ENCODE data around the gene DDOST. TPM values are rescaled to one million over a fixed set of nuclear protein-coding genes. Genes with fewer than 3 reads are reported as not detected.

Gene DDOST
- total and polyA plus RNA-seq, 4 donors = 124 to 205 (median 155) TPM

DNA sequence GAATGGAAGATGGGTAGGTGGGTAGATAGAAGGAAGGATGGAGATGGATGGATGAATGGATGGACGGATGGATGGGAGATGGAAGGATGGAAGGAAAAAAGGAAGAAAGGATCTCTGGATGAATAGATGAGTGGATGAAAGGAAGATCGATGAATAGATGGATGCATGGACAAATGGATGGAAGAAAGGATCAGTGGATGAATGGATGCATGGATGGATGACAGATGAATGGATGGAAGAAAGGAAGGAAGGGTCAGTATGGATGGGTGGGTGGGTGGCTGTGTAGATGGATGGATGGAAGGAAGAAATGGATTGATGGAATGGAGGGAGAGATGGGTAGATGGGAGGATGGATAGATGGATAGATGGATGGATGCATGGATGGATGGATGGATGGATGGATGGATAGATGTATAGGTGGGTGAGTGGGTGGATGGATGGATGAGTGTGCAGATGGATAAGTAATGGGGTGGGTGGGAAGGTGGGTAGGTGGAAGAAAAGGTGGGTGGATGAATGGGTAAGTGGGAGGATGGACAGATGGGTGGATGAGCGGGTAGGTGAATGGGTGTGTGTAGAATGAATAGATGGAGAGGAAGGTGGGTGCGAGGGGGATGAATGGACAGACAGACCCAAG lies 42.1 kb upstream of the DDOST start:
- H3K36me3 ChIP-seq (ENCODE audit: control insufficient read depth, insufficient read depth, low read length) = peaks cover 34% of the 10 kb centered on the region
- peaks cover 8% of the 10 kb centered on the region for H3K4me1 ChIP-seq (ENCODE audit: control insufficient read depth, insufficient read depth, low read length)
- H3K4me3 ChIP-seq (ENCODE audit: low read depth, low read length) = no peak overlapping the region
- WGBS (ENCODE audit: insufficient coverage) = 83% methylated on average over 3 of the region's 4 CpGs
- H3K27me3 ChIP-seq (ENCODE audit: control insufficient read depth, insufficient read depth, low read length) = no peaks in the 10 kb centered on the region
- DNase-seq (ENCODE audit: low read depth in 4 of 6, low spot score in 6 of 6) = no peak
- no peaks in the 10 kb centered on the region for H3K9me3 ChIP-seq (ENCODE audit: control insufficient read depth, insufficient read depth, low read length)
- H3K27ac ChIP-seq (ENCODE audit: low read depth, low read length) = no peak overlapping the region

DNA sequence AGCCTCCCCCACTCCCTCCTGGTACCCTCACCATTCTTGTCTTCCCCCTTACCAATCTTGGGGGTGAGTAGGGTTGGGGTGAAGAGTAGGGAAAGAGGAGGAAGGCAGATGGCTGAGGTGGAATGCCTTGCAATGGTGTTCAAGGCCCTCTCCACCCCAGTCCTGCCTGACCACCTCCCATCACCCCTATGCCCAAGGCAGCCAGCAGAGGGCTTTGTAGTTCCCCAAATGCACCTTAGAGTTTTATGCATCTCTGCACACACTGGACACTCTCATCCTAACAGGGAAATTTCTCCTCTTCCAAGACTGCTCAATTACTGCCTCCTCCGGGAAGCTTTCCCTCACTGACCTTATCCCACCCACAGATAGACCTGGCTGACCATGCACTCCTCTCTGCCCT lies 41.2 kb upstream of the DDOST start:
- WGBS (ENCODE audit: insufficient coverage) = 100% methylated on average over 1 of the region's 1 CpG
- Histone ChIP-seq H3K4me1 (ENCODE audit: control insufficient read depth, insufficient read depth, low read length) (peaks cover 15% of the 10 kb centered on the region), H3K27ac (ENCODE audit: low read depth, low read length) (no peak overlapping the region), H3K36me3 (ENCODE audit: control insufficient read depth, insufficient read depth, low read length) (peaks cover 40% of the 10 kb centered on the region), H3K9me3 (ENCODE audit: control insufficient read depth, insufficient read depth, low read length) (no peaks in the 10 kb centered on the region), H3K27me3 (ENCODE audit: control insufficient read depth, insufficient read depth, low read length) (no peaks in the 10 kb centered on the region), H3K4me3 (ENCODE audit: low read depth, low read length) (no peak overlapping the region)
- DNase-seq (ENCODE audit: low read depth in 4 of 6, low spot score in 6 of 6) = no peak

DNA sequence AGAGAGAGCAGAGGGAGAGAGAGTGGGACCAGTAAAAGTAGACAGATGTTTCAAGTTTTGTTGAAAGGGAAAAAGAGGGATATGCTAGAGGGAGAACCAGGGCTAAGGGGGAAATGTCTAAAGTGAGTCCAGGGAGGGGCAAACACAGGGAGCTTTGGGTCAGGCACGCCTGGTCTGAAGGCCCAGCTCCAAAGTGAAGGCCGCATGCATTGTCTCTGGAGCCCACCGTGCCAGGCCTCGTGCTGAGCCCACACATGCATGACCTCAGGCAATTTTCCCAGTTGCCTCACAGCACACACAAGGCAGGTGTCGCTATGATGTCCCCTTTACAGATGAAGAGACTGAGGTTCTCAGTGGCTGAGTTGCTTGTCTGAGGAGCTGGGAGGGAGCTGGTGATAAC lies 40.7 kb upstream of the DDOST start:
- Histone ChIP-seq H3K4me1 (ENCODE audit: control insufficient read depth, insufficient read depth, low read length) (peaks cover 21% of the 10 kb centered on the region), H3K27ac (ENCODE audit: low read depth, low read length) (no peak overlapping the region), H3K36me3 (ENCODE audit: control insufficient read depth, insufficient read depth, low read length) (peaks cover 40% of the 10 kb centered on the region), H3K27me3 (ENCODE audit: control insufficient read depth, insufficient read depth, low read length) (no peaks in the 10 kb centered on the region), H3K4me3 (ENCODE audit: low read depth, low read length) (no peak overlapping the region), H3K9me3 (ENCODE audit: control insufficient read depth, insufficient read depth, low read length) (no peaks in the 10 kb centered on the region)
- no peak for DNase-seq (ENCODE audit: low read depth in 4 of 6, low spot score in 6 of 6)
- WGBS (ENCODE audit: insufficient coverage) = 91% methylated on average over 5 of the region's 5 CpGs

DNA sequence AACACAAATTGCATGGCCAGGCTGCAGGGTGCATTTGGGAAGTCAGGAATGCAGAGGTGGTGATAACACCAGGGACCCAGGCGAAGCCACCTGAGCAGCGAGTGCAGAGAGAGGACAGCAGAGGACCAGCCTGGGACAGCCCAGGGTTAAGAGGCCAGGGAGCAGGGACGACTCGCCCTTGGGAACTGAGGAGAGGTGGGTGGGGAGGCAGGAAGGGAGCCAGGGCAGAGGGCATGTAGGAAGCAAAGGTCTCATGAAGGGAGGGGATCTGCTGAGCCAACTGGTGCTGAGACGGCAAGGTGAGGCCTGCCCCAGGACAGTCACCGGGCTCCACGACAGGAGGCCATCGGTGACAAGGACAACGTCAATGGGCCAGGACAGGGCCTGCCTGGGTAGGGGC lies 40.3 kb upstream of the DDOST start:
- Histone ChIP-seq H3K27me3 (ENCODE audit: control insufficient read depth, insufficient read depth, low read length) (no peaks in the 10 kb centered on the region), H3K9me3 (ENCODE audit: control insufficient read depth, insufficient read depth, low read length) (no peaks in the 10 kb centered on the region), H3K4me1 (ENCODE audit: control insufficient read depth, insufficient read depth, low read length) (peaks cover 25% of the 10 kb centered on the region), H3K36me3 (ENCODE audit: control insufficient read depth, insufficient read depth, low read length) (peaks cover 40% of the 10 kb centered on the region), H3K27ac (ENCODE audit: low read depth, low read length) (no peak overlapping the region), H3K4me3 (ENCODE audit: low read depth, low read length) (no peak overlapping the region)
- WGBS (ENCODE audit: insufficient coverage) = 86% methylated on average over 9 of the region's 9 CpGs
- DNase-seq (ENCODE audit: low read depth in 4 of 6, low spot score in 6 of 6) = no peak

DNA sequence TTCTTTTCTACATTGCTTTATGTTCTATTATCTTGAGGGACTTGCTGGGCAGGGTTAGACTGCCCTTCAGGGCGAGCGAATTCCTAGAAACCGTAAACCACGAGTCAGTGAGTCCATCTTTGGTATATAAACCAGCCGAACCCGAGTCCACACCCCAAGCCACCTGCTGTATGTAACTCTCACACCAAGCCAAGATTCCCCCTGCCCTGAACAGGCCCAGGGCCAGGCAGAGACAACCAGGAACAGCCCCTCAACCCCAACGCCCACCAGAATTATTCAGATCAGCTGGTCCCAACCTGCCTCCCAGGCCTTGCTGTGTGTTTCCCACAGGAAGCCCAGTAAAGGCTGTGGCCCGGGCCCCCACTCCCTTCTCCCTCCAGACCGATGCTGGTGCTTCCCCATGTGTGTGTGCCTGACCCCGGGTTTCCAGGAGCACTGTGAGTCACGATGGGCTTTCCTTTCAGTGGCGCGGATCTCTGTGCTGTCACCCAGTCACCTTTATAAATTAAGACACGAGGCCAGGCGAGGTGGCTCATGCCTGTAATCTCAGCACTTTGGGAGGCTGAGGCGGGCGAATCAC lies 39.6 kb upstream of the DDOST start:
- Histone ChIP-seq H3K9me3 (ENCODE audit: control insufficient read depth, insufficient read depth, low read length) (no peaks in the 10 kb centered on the region), H3K27ac (ENCODE audit: low read depth, low read length) (no peak overlapping the region), H3K4me3 (ENCODE audit: low read depth, low read length) (no peak overlapping the region), H3K36me3 (ENCODE audit: control insufficient read depth, insufficient read depth, low read length) (peaks cover 40% of the 10 kb centered on the region), H3K4me1 (ENCODE audit: control insufficient read depth, insufficient read depth, low read length) (peaks cover 32% of the 10 kb centered on the region), H3K27me3 (ENCODE audit: control insufficient read depth, insufficient read depth, low read length) (no peaks in the 10 kb centered on the region)
- DNase-seq (ENCODE audit: low read depth in 4 of 6, low spot score in 6 of 6) = no peak
- WGBS (ENCODE audit: insufficient coverage) = 87% methylated on average over 14 of the region's 17 CpGs

DNA sequence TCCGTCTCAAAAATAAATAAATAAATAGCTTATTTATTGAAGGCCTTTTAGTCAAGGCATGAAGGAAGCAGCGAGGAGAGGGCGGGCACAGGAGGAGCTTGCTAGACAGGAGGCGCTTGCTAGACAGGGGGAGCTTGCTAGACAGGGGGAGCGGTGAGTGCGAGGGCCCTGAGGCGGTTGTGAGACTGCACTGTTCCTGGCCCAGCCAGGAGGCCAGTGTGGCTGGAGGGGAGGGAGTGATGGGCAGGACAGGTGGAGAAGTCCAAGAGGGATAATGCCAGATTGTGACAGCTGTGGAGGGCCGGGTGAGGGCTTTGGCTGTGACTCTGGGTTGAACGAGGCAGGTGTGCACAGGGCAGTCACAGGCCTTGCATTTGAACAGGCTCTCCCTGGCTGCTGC lies 38.4 kb upstream of the DDOST start:
- Histone ChIP-seq H3K9me3 (ENCODE audit: control insufficient read depth, insufficient read depth, low read length) (no peaks in the 10 kb centered on the region), H3K4me3 (ENCODE audit: low read depth, low read length) (no peak overlapping the region), H3K4me1 (ENCODE audit: control insufficient read depth, insufficient read depth, low read length) (peaks cover 24% of the 10 kb centered on the region), H3K27me3 (ENCODE audit: control insufficient read depth, insufficient read depth, low read length) (no peaks in the 10 kb centered on the region), H3K27ac (ENCODE audit: low read depth, low read length) (no peak overlapping the region), H3K36me3 (ENCODE audit: control insufficient read depth, insufficient read depth, low read length) (peaks cover 36% of the 10 kb centered on the region)
- DNase-seq (ENCODE audit: low read depth in 4 of 6, low spot score in 6 of 6) = no peak
- 82% methylated on average over 8 of the region's 9 CpGs for WGBS (ENCODE audit: insufficient coverage)

DNA sequence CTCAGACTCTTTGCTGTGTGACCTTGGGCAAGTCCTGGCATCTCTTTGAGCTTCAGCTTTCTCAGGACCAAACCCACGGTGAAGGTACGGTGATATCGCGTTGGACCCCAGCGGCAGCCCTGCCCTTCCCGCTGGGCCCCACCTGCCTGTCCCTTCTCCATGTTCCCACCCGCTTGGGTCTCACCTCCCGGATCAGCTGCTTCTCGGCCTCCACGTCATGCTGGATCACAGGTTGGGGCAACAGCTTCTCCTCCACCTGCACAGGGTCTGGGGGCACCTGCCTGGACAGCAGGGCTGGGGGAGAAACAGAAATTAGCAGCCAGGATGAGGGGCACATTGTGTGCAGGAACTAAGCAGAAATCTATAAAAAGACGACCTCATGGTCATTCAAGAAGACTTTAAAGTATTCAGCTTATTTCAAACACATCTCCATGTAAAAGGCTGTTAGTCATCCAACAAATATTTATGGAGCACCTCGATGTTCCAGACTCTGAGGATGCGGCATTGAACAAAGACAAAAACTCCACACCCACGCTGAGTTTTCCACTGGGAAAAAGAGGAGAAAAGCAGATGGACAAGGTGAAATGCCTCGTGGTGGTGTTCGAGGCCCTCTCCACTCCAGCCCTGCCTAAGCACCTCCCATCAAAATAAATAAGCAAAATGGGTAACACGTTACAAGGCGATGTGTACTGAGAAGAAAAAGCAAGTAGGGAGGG lies 37.2 kb upstream of the DDOST start:
- Histone ChIP-seq H3K9me3 (ENCODE audit: control insufficient read depth, insufficient read depth, low read length) (no peaks in the 10 kb centered on the region), H3K4me3 (ENCODE audit: low read depth, low read length) (no peak overlapping the region), H3K4me1 (ENCODE audit: control insufficient read depth, insufficient read depth, low read length) (peaks cover 24% of the 10 kb centered on the region), H3K27ac (ENCODE audit: low read depth, low read length) (no peak overlapping the region), H3K36me3 (ENCODE audit: control insufficient read depth, insufficient read depth, low read length) (peaks cover 26% of the 10 kb centered on the region), H3K27me3 (ENCODE audit: control insufficient read depth, insufficient read depth, low read length) (no peaks in the 10 kb centered on the region)
- WGBS (ENCODE audit: insufficient coverage) = over 99% methylated on average over 9 of the region's 18 CpGs
- no peak for DNase-seq (ENCODE audit: low read depth in 4 of 6, low spot score in 6 of 6)

DNA sequence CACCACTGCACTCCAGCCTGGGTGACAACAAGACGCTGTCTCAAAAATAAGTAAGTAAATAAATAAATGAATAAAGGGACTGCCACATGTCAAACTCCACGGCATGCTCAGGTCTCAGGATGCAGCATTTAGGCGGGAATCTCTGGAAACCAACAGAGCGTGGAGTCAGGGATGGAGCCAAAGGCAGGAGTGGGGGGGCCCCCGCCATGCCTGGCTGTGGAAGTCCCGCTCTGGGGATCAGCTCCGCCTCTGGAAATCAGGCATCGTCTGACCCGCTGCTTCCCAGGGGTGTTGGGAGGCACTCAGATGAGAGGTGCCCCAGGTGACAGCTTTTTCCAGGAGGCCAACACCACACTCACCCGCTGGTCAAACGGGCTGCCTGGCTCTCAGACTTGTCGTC lies 36.4 kb upstream of the DDOST start:
- no peak overlapping the region for H3K27ac ChIP-seq (ENCODE audit: low read depth, low read length)
- 81% methylated on average over 12 of the region's 12 CpGs for whole genome bisulfite sequencing (ENCODE audit: insufficient coverage)
- DNase-seq (ENCODE audit: low read depth in 4 of 6, low spot score in 6 of 6) = no peak
- H3K36me3 ChIP-seq (ENCODE audit: control insufficient read depth, insufficient read depth, low read length) = peaks cover 22% of the 10 kb centered on the region
- no peaks in the 10 kb centered on the region for H3K27me3 ChIP-seq (ENCODE audit: control insufficient read depth, insufficient read depth, low read length)
- peaks cover 24% of the 10 kb centered on the region for H3K4me1 ChIP-seq (ENCODE audit: control insufficient read depth, insufficient read depth, low read length)
- no peak overlapping the region for H3K4me3 ChIP-seq (ENCODE audit: low read depth, low read length)
- no peaks in the 10 kb centered on the region for H3K9me3 ChIP-seq (ENCODE audit: control insufficient read depth, insufficient read depth, low read length)

DNA sequence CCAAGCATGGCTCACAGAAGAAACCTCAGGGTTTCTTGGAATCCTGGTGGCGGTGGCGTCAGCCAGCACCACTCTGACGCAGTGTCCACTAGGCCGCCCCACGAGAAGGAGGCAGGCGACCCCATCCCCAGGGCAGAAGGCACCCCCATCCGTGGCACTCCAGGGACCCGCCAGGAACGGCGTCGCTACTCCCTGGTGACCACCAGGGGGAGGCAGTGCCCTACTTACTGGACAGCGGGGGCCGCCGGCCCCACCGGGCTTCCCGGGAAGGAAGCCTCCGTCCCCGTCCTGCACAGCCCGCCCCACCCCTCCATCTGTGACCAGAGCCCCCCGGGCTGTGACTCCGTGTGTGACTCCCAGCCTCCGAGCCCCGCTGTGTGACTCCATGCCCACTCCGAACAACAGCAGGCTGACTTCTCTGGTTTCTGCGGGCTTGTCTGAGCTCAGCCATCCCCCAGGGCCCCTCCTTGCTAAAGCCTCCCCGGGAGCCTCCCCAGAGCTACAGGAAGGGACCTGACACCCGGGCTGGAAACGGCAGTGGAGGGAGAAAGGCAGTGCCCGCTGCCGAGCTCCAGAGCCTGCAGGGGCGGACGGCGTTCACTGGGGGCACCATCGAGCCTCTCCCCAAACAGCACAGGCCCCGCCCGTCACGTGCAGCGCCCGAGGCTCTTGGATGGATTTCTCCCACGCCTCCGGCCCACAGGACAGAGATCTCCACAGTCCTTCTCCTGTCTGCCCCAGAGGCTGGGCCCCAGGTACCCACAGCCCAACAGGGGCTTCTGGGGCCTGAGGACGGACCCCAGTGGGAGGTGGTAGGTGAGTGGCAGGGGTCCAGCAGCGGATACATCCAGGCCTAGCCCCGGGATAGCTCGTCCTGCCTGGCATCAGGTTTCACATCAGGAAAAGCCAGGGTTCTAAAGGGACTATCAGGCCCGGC lies 35.5 kb upstream of the DDOST start:
- peaks cover 24% of the 10 kb centered on the region for H3K4me1 ChIP-seq (ENCODE audit: control insufficient read depth, insufficient read depth, low read length)
- WGBS (ENCODE audit: insufficient coverage) = 1% methylated on average over 45 of the region's 46 CpGs

More for the DNA sequence above, 35.5 kb upstream of the DDOST start:
- Histone ChIP-seq H3K36me3 (ENCODE audit: control insufficient read depth, insufficient read depth, low read length) (peaks cover 15% of the 10 kb centered on the region), H3K4me3 (ENCODE audit: low read depth, low read length) (peak overlapping the region; percentile 66), H3K9me3 (ENCODE audit: control insufficient read depth, insufficient read depth, low read length) (peaks cover 2% of the 10 kb centered on the region), H3K27ac (ENCODE audit: low read depth, low read length) (peak overlapping the region; percentile 79), H3K27me3 (ENCODE audit: control insufficient read depth, insufficient read depth, low read length) (no peaks in the 10 kb centered on the region)
- peak; percentile 57 to 94 (median 73) for DNase-seq (ENCODE audit: low read depth in 4 of 6, low spot score in 6 of 6)

All from spinal cord (tissue), 10 donors.